ENCODE data around the gene TPSB2.

The TPSB2 gene

DNA sequence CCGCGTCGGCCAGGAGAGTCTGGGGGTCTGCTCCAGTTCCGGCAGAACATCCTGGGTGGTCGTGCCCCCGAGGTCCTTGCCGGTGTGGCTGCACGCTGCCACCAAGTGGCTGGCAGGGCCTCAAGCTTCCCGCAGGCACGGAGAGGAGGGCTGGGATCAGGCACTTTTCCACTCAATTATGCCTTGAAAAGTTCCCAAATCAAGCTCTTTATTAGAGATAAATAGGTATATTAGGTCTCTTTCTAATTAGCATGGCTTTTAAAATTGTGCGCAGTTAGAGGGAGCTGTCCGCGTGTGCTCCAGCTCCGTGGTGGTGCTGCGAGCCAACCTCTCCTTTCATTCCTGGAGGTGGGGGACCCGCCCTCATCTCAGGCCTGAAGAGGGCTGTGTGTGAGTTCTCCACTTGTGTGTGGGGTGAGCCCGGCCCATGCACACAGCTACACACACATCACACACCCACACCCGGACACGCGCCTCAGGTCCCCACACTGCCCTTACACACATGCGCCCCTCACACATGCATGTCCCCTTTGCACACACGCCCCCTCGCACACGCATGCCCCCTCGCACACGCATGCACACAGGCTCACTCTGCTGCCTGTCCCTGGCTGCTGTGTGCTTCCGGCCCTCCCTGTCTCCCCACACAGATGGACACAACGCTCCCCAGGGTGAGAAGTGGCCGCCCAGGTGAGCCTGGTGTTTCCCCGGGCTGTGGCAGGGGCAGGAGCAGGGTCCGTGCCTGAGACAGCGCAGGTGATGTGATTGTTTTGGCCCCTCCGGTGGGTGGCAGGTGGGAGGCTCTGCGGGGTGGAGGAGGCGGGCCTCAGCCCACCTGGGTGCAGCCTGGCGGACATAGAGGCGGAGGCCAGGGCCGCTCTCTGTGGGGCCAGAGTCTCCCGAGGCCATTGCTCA lies 48.3 kb downstream of the TPSB2 start:
- no peak overlapping the region for H3K4me3 ChIP-seq (ENCODE audit: low read depth, low read length)

DNA sequence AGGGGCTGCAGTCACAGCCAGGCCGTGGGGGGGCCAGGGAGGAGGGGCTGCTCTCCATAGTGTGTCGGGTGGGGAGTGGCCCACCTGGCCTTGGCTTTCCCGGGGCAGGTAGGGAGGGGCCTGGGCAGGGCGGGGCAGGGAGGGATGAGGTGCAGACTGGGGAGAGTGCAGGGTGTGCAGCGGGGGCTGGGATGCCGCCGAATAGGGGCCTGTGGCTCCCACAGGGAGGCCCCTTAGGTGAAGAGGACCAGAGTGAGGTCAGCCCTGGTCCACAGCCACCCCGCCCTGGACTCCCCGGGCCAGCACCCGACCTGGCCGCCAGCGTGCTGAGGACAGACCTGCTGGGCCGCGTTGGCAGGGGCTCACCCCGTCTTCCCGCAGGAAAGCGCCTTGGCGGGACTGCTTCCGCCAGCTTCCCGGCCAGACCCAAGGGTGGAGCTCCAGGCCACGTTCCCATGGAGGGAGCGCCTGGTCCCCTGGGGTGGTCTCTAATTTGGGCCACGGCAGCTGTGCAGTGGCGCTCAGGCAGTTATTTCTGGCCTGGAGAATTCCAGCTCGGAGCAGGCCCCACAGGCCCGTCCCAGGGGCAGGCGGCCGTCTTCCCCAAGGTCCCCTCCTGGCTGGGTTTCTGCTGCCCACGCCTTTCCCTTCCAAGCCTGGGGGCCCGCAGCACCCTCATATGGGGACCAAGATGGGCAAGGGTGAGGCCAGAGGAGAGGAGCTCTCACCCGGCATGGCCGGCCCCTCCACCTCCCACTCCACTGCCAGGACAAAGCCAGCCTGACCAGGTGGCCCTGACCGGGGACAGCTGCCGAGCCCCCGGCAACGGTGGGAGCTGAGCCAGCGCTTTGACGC lies 49.2 kb downstream of the TPSB2 start:
- TF ChIP-seq, protein P1, sequence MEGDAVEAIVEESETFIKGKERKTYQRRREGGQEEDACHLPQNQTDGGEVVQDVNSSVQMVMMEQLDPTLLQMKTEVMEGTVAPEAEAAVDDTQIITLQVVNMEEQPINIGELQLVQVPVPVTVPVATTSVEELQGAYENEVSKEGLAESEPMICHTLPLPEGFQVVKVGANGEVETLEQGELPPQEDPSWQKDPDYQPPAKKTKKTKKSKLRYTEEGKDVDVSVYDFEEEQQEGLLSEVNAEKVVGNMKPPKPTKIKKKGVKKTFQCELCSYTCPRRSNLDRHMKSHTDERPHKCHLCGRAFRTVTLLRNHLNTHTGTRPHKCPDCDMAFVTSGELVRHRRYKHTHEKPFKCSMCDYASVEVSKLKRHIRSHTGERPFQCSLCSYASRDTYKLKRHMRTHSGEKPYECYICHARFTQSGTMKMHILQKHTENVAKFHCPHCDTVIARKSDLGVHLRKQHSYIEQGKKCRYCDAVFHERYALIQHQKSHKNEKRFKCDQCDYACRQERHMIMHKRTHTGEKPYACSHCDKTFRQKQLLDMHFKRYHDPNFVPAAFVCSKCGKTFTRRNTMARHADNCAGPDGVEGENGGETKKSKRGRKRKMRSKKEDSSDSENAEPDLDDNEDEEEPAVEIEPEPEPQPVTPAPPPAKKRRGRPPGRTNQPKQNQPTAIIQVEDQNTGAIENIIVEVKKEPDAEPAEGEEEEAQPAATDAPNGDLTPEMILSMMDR (IDR thresholded peaks at IDR 0.05; ENCODE audit: low read depth, low read length): no peak
- no peak overlapping the region for H3K4me3 ChIP-seq (ENCODE audit: low read depth, low read length)

More for the DNA sequence above, 48.3 kb downstream of the TPSB2 start:
- TF ChIP-seq, protein P1 (IDR thresholded peaks at IDR 0.05; ENCODE audit: low read depth, low read length): no peak

All from WI38 (cell line).